GM12864 (cell line): ENCODE results near the gene PDZK1.
"Not testable (repeated sequence)": the region's sequence is repeated elsewhere in the genome, so short reads cannot be mapped to it uniquely, and the experiment has no call there.

Source experiments
- DNase-seq: peaks from one replicate; pipeline ENCODE4 v3.0.0-alpha.2; 2011; ENCODE audit warnings: low read depth
- H3K4me3 ChIP-seq: 2 replicates; pipeline ENCODE4 v1.5.1; 2011; ENCODE audit warnings: mild to moderate bottlenecking, low read depth, low read length, control low read depth
- CTCF ChIP-seq: IDR thresholded peaks from 2 replicates; pipeline ENCODE4 v1.5.1; 2011; ENCODE audit warnings: low read depth, mild to moderate bottlenecking, moderate library complexity, low read length, control low read depth, inconsistent platforms; ENCODE audit errors: missing control alignments

Gene PDZK1

GRCh38 chr1:145688924-145689323 lies 18.2 kb downstream of the PDZK1 start:
- TF ChIP-seq CTCF = no peak
- DNase-seq = no peak
- no peak overlapping the region for H3K4me3 ChIP-seq

DNA sequence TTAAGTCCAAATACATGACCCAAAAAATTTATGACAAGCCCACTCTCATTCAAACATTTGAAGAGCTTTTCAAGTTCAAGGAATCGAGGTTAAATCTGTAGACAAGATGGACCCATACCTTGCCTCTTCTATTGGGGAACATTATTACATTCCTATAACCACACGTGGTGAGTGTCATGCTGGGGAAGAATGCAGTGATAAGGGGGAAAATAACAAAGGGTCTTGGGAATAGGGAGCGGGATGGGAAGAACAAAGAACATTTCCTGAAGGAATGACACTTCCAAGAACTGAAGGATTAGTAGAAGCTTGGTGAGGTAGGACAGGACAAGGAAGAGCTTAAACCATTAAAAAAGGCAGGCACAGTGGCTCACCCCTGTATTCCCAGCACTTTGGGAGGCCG lies 18.8 kb downstream of the PDZK1 start:
- no peak for TF ChIP-seq CTCF
- no peak for DNase-seq
- H3K4me3 ChIP-seq = no peak overlapping the region

- not testable (repeated sequence) for DNase-seq, H3K4me3 ChIP-seq
These were observed 21.1 kb downstream of the PDZK1 start for GRCh38 chr1:145686078-145686477.

DNA sequence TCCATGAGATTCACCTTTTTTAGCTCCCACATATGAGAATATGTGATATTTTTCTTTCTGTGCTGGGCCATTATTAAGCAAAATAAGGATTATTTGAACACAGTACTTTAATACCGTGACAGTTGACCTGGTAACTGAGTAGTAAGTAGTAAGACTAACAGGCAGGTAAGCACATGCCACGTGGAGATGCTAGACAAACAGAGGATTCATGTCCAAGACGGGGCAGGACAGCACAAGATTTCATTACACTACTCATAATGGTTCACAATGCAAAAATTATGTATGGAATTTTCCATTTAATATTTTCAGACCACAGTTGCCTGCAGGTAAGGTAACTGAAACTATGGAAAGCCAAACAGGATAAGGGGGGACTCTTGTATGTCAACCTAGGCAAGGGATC lies 22.3 kb downstream of the PDZK1 start:
- not testable (repeated sequence) for DNase-seq, H3K4me3 ChIP-seq

DNA sequence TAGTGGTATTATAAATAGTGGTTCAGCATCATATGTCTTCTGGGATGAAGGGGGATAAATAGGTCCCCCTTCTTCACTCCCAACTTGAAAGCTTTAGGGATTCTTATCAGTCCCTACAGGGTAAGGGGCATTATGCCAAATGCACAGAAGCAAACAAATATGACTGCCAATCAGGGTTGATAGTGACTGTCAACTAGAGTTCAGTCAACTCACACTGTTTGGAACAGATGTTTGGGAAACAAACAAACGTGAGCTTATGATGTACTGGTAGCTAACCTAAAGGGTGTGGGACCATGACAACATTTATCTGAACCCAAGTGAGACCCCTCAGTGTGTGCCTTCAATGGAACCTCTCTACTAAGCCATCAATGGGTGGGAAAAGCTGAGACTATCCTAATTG lies 34.0 kb downstream of the PDZK1 start:
- not testable (repeated sequence) for H3K4me3 ChIP-seq, DNase-seq

- H3K4me3 ChIP-seq, DNase-seq: not testable (repeated sequence)
These were observed 36.0 kb downstream of the PDZK1 start for GRCh38 chr1:145670995-145671745.

DNA sequence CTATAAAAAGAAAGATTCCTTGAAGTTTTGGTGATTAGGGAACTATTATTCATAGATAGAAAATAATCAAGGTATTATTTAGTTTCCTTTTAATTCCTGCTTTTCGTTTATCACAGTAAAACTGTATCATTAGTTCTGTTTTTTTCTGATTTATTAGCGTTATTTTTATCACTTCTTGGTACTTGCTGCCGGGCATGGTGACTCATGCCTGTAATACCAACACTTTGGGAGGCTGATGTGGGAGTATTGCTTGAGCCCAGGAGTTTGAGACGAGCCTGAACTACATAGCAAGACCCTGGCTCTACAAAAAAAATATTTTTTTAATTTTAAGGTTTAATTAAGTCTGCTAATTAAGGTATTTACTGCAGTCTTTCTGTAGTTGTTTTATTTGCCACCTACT lies 42.2 kb downstream of the PDZK1 start:
- not testable (repeated sequence) for H3K4me3 ChIP-seq, DNase-seq

DNA sequence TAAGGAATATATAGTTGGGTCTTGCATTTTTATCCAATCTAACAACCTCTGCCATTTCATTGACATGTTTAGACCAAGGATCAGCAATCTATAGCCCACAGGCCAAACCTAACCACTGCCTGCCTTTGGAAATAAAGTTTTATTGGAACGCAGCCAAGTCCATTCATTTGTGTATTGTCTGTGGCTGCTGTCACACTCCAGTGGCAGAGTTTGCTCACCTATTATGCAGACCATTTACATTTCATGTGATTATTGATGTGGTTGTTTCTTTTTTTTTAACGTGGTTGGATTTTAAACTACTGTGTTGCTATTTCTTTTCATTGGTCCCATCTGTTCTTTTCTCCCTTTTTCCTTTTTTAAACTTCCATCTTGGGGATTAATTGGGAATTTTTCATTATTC lies 44.7 kb downstream of the PDZK1 start:
- DNase-seq, H3K4me3 ChIP-seq: not testable (repeated sequence)

- not testable (repeated sequence) for DNase-seq, H3K4me3 ChIP-seq
These were observed 50.8 kb downstream of the PDZK1 start for GRCh38 chr1:145656245-145656943.

- DNase-seq, H3K4me3 ChIP-seq: not testable (repeated sequence)
These were observed 63.2 kb downstream of the PDZK1 start for GRCh38 chr1:145643990-145644389.

DNA sequence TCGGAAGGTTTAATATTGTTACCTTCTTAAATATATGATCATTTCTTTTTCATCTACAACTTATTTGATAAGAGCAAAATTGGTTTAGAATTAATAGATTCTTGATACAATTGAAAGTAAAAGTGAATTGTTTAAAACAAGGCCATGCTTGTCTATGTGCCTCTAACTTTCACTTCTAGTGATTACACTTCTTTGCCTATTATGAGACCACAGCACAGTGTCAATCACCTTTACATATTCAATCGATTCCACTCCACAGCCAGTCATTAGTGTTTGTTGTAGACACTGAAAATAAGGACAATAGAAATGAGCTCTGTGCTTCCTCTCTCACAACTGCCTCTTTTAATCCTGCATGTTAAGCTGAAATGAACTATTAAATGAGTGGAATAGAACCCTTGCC lies 65.3 kb downstream of the PDZK1 start:
- not testable (repeated sequence) for H3K4me3 ChIP-seq, DNase-seq

- DNase-seq = not testable (repeated sequence)
These were observed 70.9 kb downstream of the PDZK1 start for GRCh38 chr1:145636237-145636636.

GRCh38 chr1:145622177-145622576 lies 85.0 kb downstream of the PDZK1 start:
- not testable (repeated sequence) for H3K4me3 ChIP-seq, DNase-seq

More at GRCh38 chr1:145636237-145636636, 70.9 kb downstream of the PDZK1 start:
- not testable (repeated sequence) for H3K4me3 ChIP-seq
